Breast epithelium (tissue), 4 donors: ENCODE measurements around the gene PIK3C2G. TPM values are rescaled to one million over a fixed set of nuclear protein-coding genes. Genes with fewer than 3 reads are reported as not detected.

Experiments used
- DNase-seq, 2 donors: peaks; one replicate each; pipeline ENCODE4 v3.0.0-alpha.2; 2019; ENCODE audit warnings: low spot score in 2 of 2
- H3K27ac ChIP-seq, 2 donors: fragments of 200-600 bp; sonication (generic) in 1 of 2; one replicate each; pipeline ENCODE4 v1.5.1; 2016 to 2019; ENCODE audit warnings: mild to moderate bottlenecking in 1 of 2
- H3K27me3 ChIP-seq, 2 donors: fragments of 200-600 bp; sonication (generic) in 1 of 2; one replicate each; pipeline versions ENCODE4 v1.5.1 to v1.6.0; 2017 to 2019; ENCODE audit warnings: control low read depth in 1 of 2, mild to moderate bottlenecking in 1 of 2
- H3K36me3 ChIP-seq: fragments of 200-600 bp; one replicate; pipeline ENCODE4 v1.5.1; 2019
- H3K4me1 ChIP-seq, 2 donors: fragments of 200-600 bp; sonication (generic); one replicate each; pipeline ENCODE4 v1.5.1; 2016 to 2019; ENCODE audit warnings: control low read depth in 1 of 2
- H3K4me3 ChIP-seq, 3 donors: fragments of 200-600 bp; sonication (generic); 1 replicate in 2 of 3; 2 replicates in 1 of 3; pipeline ENCODE4 v1.5.1; 2016 to 2019; ENCODE audit warnings: mild to moderate bottlenecking in 3 of 3, moderate library complexity in 2 of 3
- H3K9me3 ChIP-seq, 2 donors: fragments of 200-600 bp; sonication (generic) in 1 of 2; one replicate each; pipeline ENCODE4 v1.5.1; 2016 to 2019; ENCODE audit warnings: control low read depth in 1 of 2
- CTCF ChIP-seq, 3 donors: fragments of 450-650 bp; IDR thresholded peaks; one replicate each; pipeline ENCODE4 v1.5.1; 2016 to 2017; ENCODE audit warnings: antibody characterized with exemption in 3 of 3, mild to moderate bottlenecking in 3 of 3, moderate library complexity in 3 of 3
- POLR2A ChIP-seq: fragments of 450-650 bp; IDR thresholded peaks from one replicate; pipeline ENCODE4 v1.6.1; 2016; ENCODE audit warnings: antibody characterized with exemption, mild to moderate bottlenecking, moderate library complexity
- POLR2AphosphoS5 ChIP-seq, 3 donors: sonication (generic); formaldehyde crosslinking; IDR thresholded peaks; one replicate each; pipeline ENCODE4 v1.6.1; 2017; ENCODE audit warnings: antibody characterized with exemption in 3 of 3
- intact Hi-C: fragments of 100-400 bp; cut with DNase I; formaldehyde crosslinking; loops from one replicate; pipeline ENCODE4 v1.15.1; 2023; ENCODE audit warnings: low total_unique reads
- total RNA-seq, 3 donors: library from RNA; depleted of rRNA; stranded (reverse); fragments of >200 nt; gene quantifications; one replicate each; pipeline ENCODE4 v1.1.0, GENCODE V29; 2016

The PIK3C2G gene
- total RNA-seq, 3 donors from 2014 or later: 0.16 to 164 (median 35.1) TPM

GRCh38 chr12:18696971-18697602 lies 435.8 kb downstream of the PIK3C2G start:
- intact Hi-C loops: no loop called here
- Histone ChIP-seq H3K4me3 (no peak overlapping the region), H3K9me3 (no peaks in the 10 kb centered on the region), H3K27ac (no peak overlapping the region), H3K4me1 (no peaks in the 10 kb centered on the region), H3K36me3 (no peaks in the 10 kb centered on the region), H3K27me3 (no peaks in the 10 kb centered on the region)
- no peak for DNase-seq
- TF ChIP-seq POLR2AphosphoS5 (IDR thresholded peaks at IDR 0.05) (no peak), CTCF (IDR thresholded peaks at IDR 0.05) (no peak), POLR2A (no peak)

Other genes starting within 250 kb of the PIK3C2G start
- 1 to 10 TPM; 1.4 to 9.1 (median 3.6) TPM for gene RERGL, start 171.3 kb upstream of the PIK3C2G start, total RNA-seq